OCI-LY7 (cell line): Measurements from ENCODE around the gene DOCK1. TPM values are rescaled to one million over a fixed set of nuclear protein-coding genes. Genes with fewer than 3 reads are reported as not detected.

ENCODE experiments used
- BruUV-seq: library from RNA; stranded (reverse); fragments of 400-500 nt; replicated peaks from 2 replicates; lab custom pipeline; 2021; lab: Mats Ljungman, UMichigan
- CTCF ChIA-PET: fragments of 300-600 bp; sonication (Branson Sonifier 250); formaldehyde crosslinking; loops from one replicate; lab custom pipeline; 2022; ENCODE audit warnings: antibody characterized with exemption; ENCODE audit not compliant: unreplicated experiment; lab: Charles Lee
- POLR2A ChIA-PET: fragments of 300-600 bp; sonication (Branson Sonifier 250); formaldehyde crosslinking; loops from one replicate; lab custom pipeline; 2022; ENCODE audit warnings: antibody characterized with exemption; lab: Charles Lee
- DNase-seq: peaks from one replicate; pipeline ENCODE4 v3.0.0-alpha.2; 2015; ENCODE audit warnings: low spot score
- H2AFZ ChIP-seq: fragments of 200-600 bp; sonication (generic), shearing (Covaris generic); 2 replicates; pipeline ENCODE4 v1.6.1; 2014; ENCODE audit warnings: mild to moderate bottlenecking, antibody characterized with exemption, low read length, moderate library complexity
- H3K27ac ChIP-seq: fragments of 200-600 bp; sonication (generic); 2 replicates; pipeline ENCODE4 v1.5.1; 2014; ENCODE audit warnings: mixed run types, low read depth, mild to moderate bottlenecking, moderate library complexity, low read length, inconsistent platforms; ENCODE audit not compliant: poor library complexity, severe bottlenecking
- H3K36me3 ChIP-seq: fragments of 200-600 bp; sonication (generic); 2 replicates; pipeline ENCODE4 v1.6.1; 2014; ENCODE audit warnings: mild to moderate bottlenecking, antibody characterized with exemption, low read length, moderate library complexity, mixed read lengths; ENCODE audit not compliant: insufficient read depth
- H3K4me1 ChIP-seq: fragments of 200-600 bp; sonication (generic); 2 replicates; pipeline ENCODE4 v1.5.1; 2014; ENCODE audit warnings: mild to moderate bottlenecking, low read length; ENCODE audit not compliant: insufficient read depth, poor library complexity, severe bottlenecking
- H3K4me2 ChIP-seq: fragments of 200-600 bp; sonication (generic); 2 replicates; pipeline ENCODE4 v1.6.1; 2014; ENCODE audit warnings: mild to moderate bottlenecking, low read length
- H3K4me3 ChIP-seq: fragments of 200-600 bp; sonication (generic); 2 replicates; pipeline ENCODE4 v1.5.1; 2014; ENCODE audit warnings: mild to moderate bottlenecking, low read depth, low read length; ENCODE audit not compliant: poor library complexity, severe bottlenecking
- H3K79me2 ChIP-seq: fragments of 200-600 bp; sonication (generic); 2 replicates; pipeline ENCODE4 v1.6.1; 2016; ENCODE audit warnings: low read depth, mild to moderate bottlenecking, low read length, moderate library complexity, mixed read lengths; ENCODE audit not compliant: insufficient read depth
- H3K9me2 ChIP-seq: fragments of 200-600 bp; sonication (generic); 2 replicates; pipeline ENCODE4 v1.6.1; 2016; ENCODE audit warnings: mild to moderate bottlenecking, low read length, mixed read lengths; ENCODE audit not compliant: insufficient read depth
- H3K9me3 ChIP-seq: fragments of 200-600 bp; sonication (generic); 2 replicates; pipeline ENCODE4 v1.6.1; 2014; ENCODE audit warnings: mild to moderate bottlenecking, mixed run types, low read length, mixed read lengths
- H4K20me1 ChIP-seq: fragments of 200-600 bp; sonication (generic); 2 replicates; pipeline ENCODE4 v1.6.1; 2014; ENCODE audit warnings: mild to moderate bottlenecking, antibody characterized with exemption, low read length, moderate library complexity, mixed read lengths; ENCODE audit not compliant: insufficient read depth
- EZH2phosphoT487 ChIP-seq: fragments of 200-600 bp; sonication (generic); IDR thresholded peaks from 2 replicates; pipeline ENCODE4 v1.6.1; 2018; ENCODE audit warnings: low read depth, borderline replicate concordance, mild to moderate bottlenecking, mixed run types, antibody characterized with exemption, low read length, moderate library complexity, mixed read lengths
- intact Hi-C: fragments of 100-400 bp; cut with micrococcal nuclease; formaldehyde crosslinking; loops from one replicate; pipeline ENCODE4 v1.10.0; 2022; ENCODE audit not compliant: unreplicated experiment
- total RNA-seq, 2 experiments: library from RNA; depleted of rRNA in 1 of 2; stranded (reverse); fragments of >200 nt in 1 of 2; shearing (Covaris generic) in 1 of 2; gene quantifications; 2 replicates each; pipeline ENCODE4 v1.2.3, GENCODE V29; 2014 to 2022
- TF ChIP-seq, protein P1 (sequence below): fragments of 200-600 bp; sonication (generic); conservative IDR thresholded peaks from 2 replicates; pipeline ENCODE4 v1.5.1; 2014; ENCODE audit warnings: mild to moderate bottlenecking, antibody characterized with exemption, low read length, moderate library complexity, mixed read lengths

DOCK1 gene
- total RNA-seq, 2 experiments from 2014 or later = not detected

DNA sequence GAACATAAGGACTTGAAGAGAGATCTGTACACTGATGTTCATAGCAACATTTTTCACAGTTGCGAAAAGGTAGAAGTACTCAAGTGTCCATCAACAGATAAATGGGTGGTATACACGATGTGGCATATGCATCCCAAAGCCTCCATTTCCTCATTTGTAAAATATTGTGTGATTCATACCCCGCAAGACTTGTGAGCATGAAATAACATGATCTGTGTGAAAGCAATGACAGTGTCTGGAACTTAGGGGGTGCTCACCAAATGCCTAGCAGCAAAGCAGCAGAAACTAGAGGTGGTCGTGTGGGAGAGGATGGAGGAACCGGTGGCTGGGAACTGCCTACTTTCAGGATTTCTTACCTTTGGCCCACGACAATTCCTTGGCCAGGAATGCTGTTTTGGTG, 426.5 kb downstream of the DOCK1 start:
- no TSS peak for BruUV-seq
- POLR2A ChIA-PET = no interaction called here
- H3K9me3 ChIP-seq = no peaks in the 10 kb centered on the region

DNA sequence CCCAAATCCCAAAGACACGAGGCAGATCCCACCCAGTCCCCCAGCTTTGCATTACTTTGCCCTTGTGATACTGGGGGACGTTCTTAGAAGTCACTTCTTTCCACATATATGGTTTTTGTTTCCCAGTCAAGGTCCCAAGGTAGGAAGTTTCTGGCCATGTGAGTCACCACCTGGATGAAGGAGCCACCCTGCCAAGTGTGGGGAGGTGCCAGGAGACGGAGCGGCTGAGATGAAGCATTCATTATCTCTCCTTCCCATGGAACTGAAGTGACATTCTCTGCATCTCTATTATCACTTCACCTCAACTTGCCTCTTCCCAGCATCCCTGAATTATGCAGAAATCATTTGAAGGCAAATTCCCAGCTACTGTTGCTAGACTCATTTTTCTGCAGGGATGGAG, 427.4 kb downstream of the DOCK1 start:
- H3K36me3 ChIP-seq = no peaks in the 10 kb centered on the region

More for the DNA sequence above, 426.5 kb downstream of the DOCK1 start:
- H3K4me2 ChIP-seq = no peak overlapping the region
- CTCF ChIA-PET = no interaction called here
- H3K9me2 ChIP-seq = no peaks in the 10 kb centered on the region
- no peak overlapping the region for H3K27ac ChIP-seq
- intact Hi-C loops = no loop called here
- TF ChIP-seq, protein P1, sequence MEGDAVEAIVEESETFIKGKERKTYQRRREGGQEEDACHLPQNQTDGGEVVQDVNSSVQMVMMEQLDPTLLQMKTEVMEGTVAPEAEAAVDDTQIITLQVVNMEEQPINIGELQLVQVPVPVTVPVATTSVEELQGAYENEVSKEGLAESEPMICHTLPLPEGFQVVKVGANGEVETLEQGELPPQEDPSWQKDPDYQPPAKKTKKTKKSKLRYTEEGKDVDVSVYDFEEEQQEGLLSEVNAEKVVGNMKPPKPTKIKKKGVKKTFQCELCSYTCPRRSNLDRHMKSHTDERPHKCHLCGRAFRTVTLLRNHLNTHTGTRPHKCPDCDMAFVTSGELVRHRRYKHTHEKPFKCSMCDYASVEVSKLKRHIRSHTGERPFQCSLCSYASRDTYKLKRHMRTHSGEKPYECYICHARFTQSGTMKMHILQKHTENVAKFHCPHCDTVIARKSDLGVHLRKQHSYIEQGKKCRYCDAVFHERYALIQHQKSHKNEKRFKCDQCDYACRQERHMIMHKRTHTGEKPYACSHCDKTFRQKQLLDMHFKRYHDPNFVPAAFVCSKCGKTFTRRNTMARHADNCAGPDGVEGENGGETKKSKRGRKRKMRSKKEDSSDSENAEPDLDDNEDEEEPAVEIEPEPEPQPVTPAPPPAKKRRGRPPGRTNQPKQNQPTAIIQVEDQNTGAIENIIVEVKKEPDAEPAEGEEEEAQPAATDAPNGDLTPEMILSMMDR = no peak
- TF ChIP-seq EZH2phosphoT487 = no peak
- H3K79me2 ChIP-seq = no peaks in the 10 kb centered on the region
- H4K20me1 ChIP-seq = no peaks in the 10 kb centered on the region
- no peaks in the 10 kb centered on the region for H3K4me1 ChIP-seq
- H2AFZ ChIP-seq = no peak overlapping the region
- no peak overlapping the region for H3K4me3 ChIP-seq
- DNase-seq = no peak
- no peaks in the 10 kb centered on the region for H3K36me3 ChIP-seq

DNA sequence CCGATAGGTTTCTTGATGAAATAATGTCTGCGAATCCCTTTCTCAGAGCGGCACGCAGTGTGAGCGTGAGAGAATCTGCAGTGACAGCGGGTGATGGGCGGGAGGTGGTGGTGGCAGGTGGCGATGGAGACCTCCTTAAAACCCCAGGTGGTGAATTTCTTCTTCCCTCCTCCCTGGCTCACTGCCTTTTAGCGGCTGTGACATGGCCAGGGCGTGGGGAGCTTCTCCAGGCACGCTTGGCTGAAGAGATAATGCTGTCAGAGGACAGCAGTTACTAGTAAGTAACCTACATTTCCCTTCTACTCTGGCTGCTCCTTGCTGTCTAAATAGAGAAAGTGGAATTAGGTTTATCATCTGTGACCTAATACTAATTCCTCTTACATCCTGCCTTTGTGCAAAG, 432.6 kb downstream of the DOCK1 start:
- Histone ChIP-seq H3K9me2 (no peaks in the 10 kb centered on the region), H4K20me1 (no peaks in the 10 kb centered on the region), H3K79me2 (no peaks in the 10 kb centered on the region), H3K36me3 (no peaks in the 10 kb centered on the region), H3K27ac (no peak overlapping the region), H3K4me3 (no peak overlapping the region), H2AFZ (no peak overlapping the region), H3K4me1 (no peaks in the 10 kb centered on the region), H3K9me3 (no peaks in the 10 kb centered on the region), H3K4me2 (no peak overlapping the region)
- BruUV-seq = no TSS peak
- DNase-seq = no peak
- TF ChIP-seq, protein P1 = no peak
- no peak for TF ChIP-seq EZH2phosphoT487
- ChIA-PET POLR2A (no interaction called here), CTCF (no interaction called here)
- intact Hi-C loops = no loop called here

More for the DNA sequence above, 427.4 kb downstream of the DOCK1 start:
- H3K27ac ChIP-seq = no peak overlapping the region
- no peak overlapping the region for H3K4me2 ChIP-seq
- H3K4me3 ChIP-seq = no peak overlapping the region
- no peaks in the 10 kb centered on the region for H3K9me3 ChIP-seq
- H3K4me1 ChIP-seq = no peaks in the 10 kb centered on the region
- CTCF ChIA-PET = no interaction called here
- no TSS peak for BruUV-seq
- intact Hi-C loops = no loop called here
- no peaks in the 10 kb centered on the region for H4K20me1 ChIP-seq
- DNase-seq = no peak
- H3K79me2 ChIP-seq = no peaks in the 10 kb centered on the region
- no peak overlapping the region for H2AFZ ChIP-seq
- TF ChIP-seq, protein P1 = no peak
- no peak for TF ChIP-seq EZH2phosphoT487
- no peaks in the 10 kb centered on the region for H3K9me2 ChIP-seq
- POLR2A ChIA-PET = no interaction called here
